ENCODE data around the gene PCBP3.

The PCBP3 gene

DNA sequence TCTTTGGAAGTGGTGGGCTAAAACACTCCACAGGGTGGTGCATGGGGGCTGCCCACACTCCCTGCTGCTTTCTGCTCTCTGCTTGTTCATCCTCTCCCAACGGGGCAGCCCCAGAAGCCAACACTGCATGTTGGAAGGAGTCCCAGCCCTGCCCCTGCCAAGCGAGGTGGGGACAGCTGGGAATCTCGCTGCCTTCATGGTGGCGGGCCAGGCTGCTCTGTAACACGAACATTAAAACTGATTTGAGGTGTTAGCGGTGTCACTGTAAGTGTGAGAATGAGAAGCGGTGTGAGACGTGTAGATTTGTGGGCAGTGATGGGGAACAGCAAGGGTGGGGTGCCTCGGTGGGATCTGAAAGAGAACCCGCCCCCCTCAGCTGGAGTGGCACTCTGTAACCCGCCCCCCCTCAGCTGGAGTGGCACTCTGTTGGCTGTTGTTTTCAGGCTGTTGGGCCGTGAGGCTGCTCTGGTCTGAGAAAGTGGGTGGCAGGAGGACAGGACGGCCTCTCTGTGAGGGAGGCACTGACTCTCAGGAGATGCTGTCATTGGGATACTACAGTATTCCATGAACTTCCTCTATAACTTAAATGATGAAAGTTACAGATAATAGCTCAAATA, 80.9 kb downstream of the PCBP3 start:
- no peak for TF ChIP-seq CTCF (IDR thresholded peaks at IDR 0.05)

DNA sequence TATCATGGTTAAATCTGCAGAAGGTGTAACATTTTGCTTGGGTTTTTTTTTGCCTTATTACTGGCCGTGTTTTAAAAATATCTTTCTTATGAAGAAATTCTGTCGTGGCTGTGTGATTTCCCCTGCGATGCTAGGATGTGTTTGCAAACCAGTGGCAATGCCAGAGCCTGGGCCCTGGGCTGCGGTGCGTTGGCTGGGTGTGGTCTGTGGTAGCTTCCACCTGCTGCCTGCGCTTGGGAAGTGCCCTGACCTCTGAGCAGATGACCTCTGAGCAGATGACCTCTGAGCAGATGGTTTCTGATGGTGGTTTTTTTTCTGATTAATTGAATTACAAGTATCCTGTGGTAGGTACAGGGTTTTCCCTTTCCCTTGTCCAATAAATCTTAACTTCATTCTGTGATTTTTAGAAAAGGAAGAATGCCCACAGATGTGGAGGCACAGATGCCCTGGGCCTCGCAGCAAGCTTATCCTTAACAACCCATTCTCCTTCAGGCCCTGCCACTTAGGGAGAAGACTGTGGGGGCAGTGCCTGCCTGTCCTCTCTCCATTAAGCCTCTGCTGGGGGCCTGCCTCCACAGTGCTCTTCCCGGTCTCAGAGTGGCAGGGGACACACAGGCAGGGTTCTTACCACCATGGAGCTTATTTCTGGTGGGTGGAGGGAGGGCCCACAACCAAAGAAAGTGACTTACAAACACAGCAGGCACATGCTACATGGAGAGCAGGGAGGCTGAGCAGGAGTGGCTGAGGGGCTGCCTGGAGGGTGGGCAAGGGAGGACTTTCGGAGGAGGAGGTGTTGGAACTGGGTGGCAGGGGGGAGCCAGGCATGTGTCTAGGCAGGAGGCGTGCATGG, 81.7 kb downstream of the PCBP3 start:
- no peak for TF ChIP-seq CTCF (IDR thresholded peaks at IDR 0.05)

DNA sequence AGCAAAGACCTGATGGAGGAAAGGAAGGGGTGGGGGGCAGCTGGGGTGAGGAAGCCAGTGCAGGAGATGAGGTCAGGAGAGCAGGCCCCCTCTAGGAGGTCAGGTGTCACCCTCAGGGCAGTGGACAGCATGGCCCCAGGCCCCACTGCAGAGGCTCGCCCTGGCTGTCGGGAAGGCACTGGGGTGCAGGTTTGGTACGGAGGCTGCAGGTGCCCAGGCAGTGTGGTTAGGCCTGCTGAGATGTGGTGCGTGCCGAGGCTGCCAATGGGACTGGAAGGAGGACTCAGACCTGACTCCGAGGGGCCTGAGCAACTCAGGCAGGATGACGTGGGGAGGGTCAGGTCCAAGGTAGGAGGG, 82.3 kb downstream of the PCBP3 start:
- TF ChIP-seq CTCF (IDR thresholded peaks at IDR 0.05) = no peak

- TF ChIP-seq CTCF (IDR thresholded peaks at IDR 0.05) = no peak
These were observed 82.9 kb downstream of the PCBP3 start for GRCh38 chr21:45726438-45726837.

DNA sequence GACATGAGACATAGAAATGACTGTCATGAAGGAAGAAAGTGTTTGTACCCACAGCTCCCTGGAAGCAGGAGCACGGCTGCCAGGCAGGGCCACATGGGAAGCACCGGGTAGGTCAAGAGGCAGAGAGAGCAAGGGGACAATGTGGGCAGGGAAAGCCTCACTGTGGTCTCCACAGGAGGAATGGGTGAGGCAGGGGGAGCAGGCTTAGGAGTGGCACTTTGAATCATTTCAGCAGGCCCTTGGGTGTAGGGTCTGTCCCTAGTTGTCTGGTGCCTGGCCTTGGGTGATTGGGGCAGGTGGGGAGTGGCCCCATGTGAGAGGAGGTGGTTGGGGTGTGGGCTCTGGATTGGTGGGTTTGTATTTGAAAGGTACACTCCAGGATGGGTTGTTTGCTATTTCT, 83.9 kb downstream of the PCBP3 start:
- no peak for TF ChIP-seq CTCF (IDR thresholded peaks at IDR 0.05)

DNA sequence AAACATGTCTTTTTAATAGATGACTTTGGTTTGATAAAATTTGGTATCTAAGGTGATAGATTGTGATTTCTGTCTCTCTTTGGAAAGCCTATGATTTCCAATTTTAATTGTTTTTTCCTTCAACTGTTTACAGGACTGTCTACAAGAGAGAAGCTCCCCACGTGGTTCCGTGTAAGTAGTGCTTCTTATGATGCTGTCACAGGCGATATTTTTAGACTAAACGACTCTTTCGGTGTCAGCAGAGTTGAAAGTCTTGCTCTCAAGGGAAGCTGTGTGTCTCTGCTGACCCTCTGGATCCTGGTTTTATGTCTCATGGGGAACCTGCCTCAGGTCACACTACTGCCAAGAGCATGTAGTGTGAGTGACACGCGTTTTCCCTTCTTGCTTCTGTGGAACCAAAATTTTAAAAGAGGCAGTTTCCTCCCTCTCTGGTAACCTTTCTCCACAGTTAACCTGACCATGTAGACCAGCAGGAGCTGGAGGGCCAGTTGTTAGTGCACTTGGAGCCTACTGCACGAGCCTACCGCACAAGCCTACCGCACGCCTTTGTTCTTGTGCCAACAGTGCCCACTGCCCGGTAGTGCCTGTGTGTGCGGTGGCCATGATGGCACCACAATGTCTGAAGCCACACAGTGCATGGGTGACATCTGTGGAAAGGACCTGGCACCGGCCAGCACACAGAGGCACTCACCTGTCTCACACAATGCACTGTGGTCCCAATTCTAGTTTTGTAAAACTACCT, 91.9 kb downstream of the PCBP3 start:
- TF ChIP-seq CTCF (IDR thresholded peaks at IDR 0.05) = no peak

DNA sequence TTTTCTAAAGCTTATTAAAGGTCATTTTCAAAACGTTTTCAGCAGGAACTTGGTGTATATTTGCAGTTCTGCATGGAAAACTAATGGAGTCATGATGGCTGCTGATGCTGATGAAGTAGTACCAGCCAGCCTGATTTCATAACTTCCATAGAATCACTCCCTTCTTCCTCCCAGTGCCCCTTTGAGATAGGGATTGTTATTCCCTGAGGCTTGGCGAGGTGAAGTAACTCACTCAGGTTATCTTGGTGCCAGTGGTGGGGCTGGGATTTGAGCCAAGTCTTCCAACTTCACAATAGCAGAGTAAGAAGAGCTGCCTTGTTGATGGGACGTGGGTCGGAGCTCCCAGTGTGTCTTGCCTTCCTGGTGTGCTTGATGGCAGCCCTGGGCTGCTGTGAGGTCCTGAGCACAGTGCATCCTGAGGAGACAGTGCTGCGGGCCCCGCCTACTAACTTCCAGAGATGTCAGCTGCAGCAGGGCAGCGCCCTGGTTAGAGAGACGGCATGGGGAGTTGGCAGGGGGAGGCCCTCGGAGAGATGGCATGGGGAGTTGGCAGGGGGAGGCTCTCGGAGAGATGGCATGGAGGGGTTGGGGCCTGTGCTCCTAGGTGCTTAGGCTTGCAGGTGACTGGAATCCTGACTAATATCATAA, 92.6 kb downstream of the PCBP3 start:
- TF ChIP-seq CTCF (IDR thresholded peaks at IDR 0.05) = no peak

All from LNCAP (cell line).